Esophagus squamous epithelium (tissue), 4 donors: ENCODE measurements around the gene PRKAB2.

Experiments
- CTCF ChIP-seq, 6 experiments: fragments of 450-650 bp in 4 of 6; fragments of 200-600 bp in 2 of 6; sonication (generic) in 2 of 6; IDR thresholded peaks; one replicate each; pipeline ENCODE4 v1.5.1; 2016 to 2019; ENCODE audit warnings: antibody characterized with exemption in 6 of 6, mild to moderate bottlenecking in 4 of 6, moderate library complexity in 4 of 6
- POLR2A ChIP-seq, 4 donors: fragments of 450-650 bp; IDR thresholded peaks; one replicate each; pipeline ENCODE4 v1.6.1; 2017; ENCODE audit warnings: antibody characterized with exemption in 4 of 4, mild to moderate bottlenecking in 4 of 4, moderate library complexity in 3 of 4

- TF ChIP-seq CTCF (IDR thresholded peaks at IDR 0.05): no peak
- TF ChIP-seq POLR2A (IDR thresholded peaks at IDR 0.05): no peak
These were observed 61.4 kb downstream of the PRKAB2 start for GRCh38 chr1:147110872-147111271.
